Fibroblast of mammary gland (primary cell): Measurements from ENCODE around the gene CRADD.

Source experiments
- DNase-seq: peaks from one replicate; pipeline ENCODE4 v3.0.0-alpha.2; 2010; ENCODE audit warnings: low read depth
- H3K4me3 ChIP-seq: 2 replicates; pipeline ENCODE4 v1.5.1; 2011; ENCODE audit warnings: low read depth, mild to moderate bottlenecking, low read length, moderate library complexity; ENCODE audit not compliant: control insufficient read depth
- CTCF ChIP-seq: conservative IDR thresholded peaks from 2 replicates; pipeline ENCODE4 v1.5.1; 2011; ENCODE audit warnings: low read depth, low read length, inconsistent platforms; ENCODE audit not compliant: control insufficient read depth, insufficient read depth

CRADD gene

GRCh38 chr12:93888964-93889363, 211.8 kb downstream of the CRADD start:
- no peak for DNase-seq
- no peak for TF ChIP-seq CTCF
- no peak overlapping the region for H3K4me3 ChIP-seq

GRCh38 chr12:93889516-93890212, 212.5 kb downstream of the CRADD start:
- no peak for TF ChIP-seq CTCF
- no peak overlapping the region for H3K4me3 ChIP-seq
- DNase-seq = peak; percentile 21

- DNase-seq = no peak
- no peak for TF ChIP-seq CTCF
- no peak overlapping the region for H3K4me3 ChIP-seq
Measured at GRCh38 chr12:93892423-93893268, 215.5 kb downstream of the CRADD start.

- peak; percentile 77 for DNase-seq
- no peak for TF ChIP-seq CTCF
- H3K4me3 ChIP-seq = no peak overlapping the region
Measured at GRCh38 chr12:93894391-93895088, 217.4 kb downstream of the CRADD start.

- DNase-seq = peak; percentile 57
- H3K4me3 ChIP-seq = no peak overlapping the region
- peak; percentile 25 for TF ChIP-seq CTCF
Measured at GRCh38 chr12:93895089-93895445, 217.9 kb downstream of the CRADD start.

- peak; percentile 24 for TF ChIP-seq CTCF
- H3K4me3 ChIP-seq = no peak overlapping the region
- DNase-seq = peak; percentile 29
Measured at GRCh38 chr12:93896427-93896826, 219.3 kb downstream of the CRADD start.
